Stimulated activated CD4-positive, alpha-beta T cell treated with anti-CD3 and anti-CD28 coated beads, Interleukin-4, amount 100 ng/mL, for 48 hours (primary cell): Measurements from ENCODE around the gene RND1.
"Not testable (repeated sequence)": the region's sequence is repeated elsewhere in the genome, so short reads cannot be mapped to it uniquely, and the experiment has no call there.

Experiments
- DNase-seq, 2 donors: peaks; one replicate each; pipeline ENCODE4 v3.0.0-alpha.2; 2020; ENCODE audit warnings: low read depth in 2 of 2

RND1 gene

GRCh38 chr12:48868451-48868850 lies 2.8 kb upstream of the RND1 start:
- DNase-seq = no peak

- DNase-seq = no peak
Measured at GRCh38 chr12:48866052-48866711, 512 bp upstream of the RND1 start.

GRCh38 chr12:48863291-48863690 lies 2.4 kb downstream of the RND1 start:
- DNase-seq = no peak

- DNase-seq = no peak
Measured at GRCh38 chr12:48862760-48863159, 2.9 kb downstream of the RND1 start.

GRCh38 chr12:48861111-48861510 lies 4.6 kb downstream of the RND1 start:
- no peak for DNase-seq

- not testable (repeated sequence) for DNase-seq
Measured at GRCh38 chr12:48860236-48860635, 5.4 kb downstream of the RND1 start.

- DNase-seq = no peak
Measured at GRCh38 chr12:48859607-48860006, 6.1 kb downstream of the RND1 start.

GRCh38 chr12:48858043-48858442 lies 7.6 kb downstream of the RND1 start:
- no peak for DNase-seq

- no peak for DNase-seq
Measured at GRCh38 chr12:48857278-48857994, 8.2 kb downstream of the RND1 start.

- DNase-seq = no peak
Measured at GRCh38 chr12:48856379-48856778, 9.3 kb downstream of the RND1 start.

- DNase-seq = not testable (repeated sequence)
Measured at GRCh38 chr12:48854932-48855331, 10.7 kb downstream of the RND1 start.

- no peak for DNase-seq
Measured at GRCh38 chr12:48854488-48854887, 11.2 kb downstream of the RND1 start.

GRCh38 chr12:48852734-48853688 lies 12.7 kb downstream of the RND1 start:
- peak; percentile 78 to 80 for DNase-seq

- DNase-seq = peak; percentile 85 to 89
Measured at GRCh38 chr12:48851883-48852733, 13.6 kb downstream of the RND1 start, which contains the start of gene DDX23. Gene DDX23 (minus strand): TSS chr12:48852163. CDS start chr12:48845782, 6,381 bp downstream.

GRCh38 chr12:48842021-48842420 lies 23.6 kb downstream of the RND1 start:
- DNase-seq = not testable (repeated sequence)

- no peak for DNase-seq
Measured at GRCh38 chr12:48838048-48838447, 27.6 kb downstream of the RND1 start.

GRCh38 chr12:48832321-48833060 lies 33.2 kb downstream of the RND1 start:
- DNase-seq = no peak

GRCh38 chr12:48831257-48831656 lies 34.4 kb downstream of the RND1 start:
- no peak for DNase-seq

- no peak for DNase-seq
Measured at GRCh38 chr12:48828841-48829575, 36.7 kb downstream of the RND1 start.

- no peak for DNase-seq
Measured at GRCh38 chr12:48828293-48828692, 37.4 kb downstream of the RND1 start.
